ENCODE data around the gene PPFIA2.

PPFIA2 gene

DNA sequence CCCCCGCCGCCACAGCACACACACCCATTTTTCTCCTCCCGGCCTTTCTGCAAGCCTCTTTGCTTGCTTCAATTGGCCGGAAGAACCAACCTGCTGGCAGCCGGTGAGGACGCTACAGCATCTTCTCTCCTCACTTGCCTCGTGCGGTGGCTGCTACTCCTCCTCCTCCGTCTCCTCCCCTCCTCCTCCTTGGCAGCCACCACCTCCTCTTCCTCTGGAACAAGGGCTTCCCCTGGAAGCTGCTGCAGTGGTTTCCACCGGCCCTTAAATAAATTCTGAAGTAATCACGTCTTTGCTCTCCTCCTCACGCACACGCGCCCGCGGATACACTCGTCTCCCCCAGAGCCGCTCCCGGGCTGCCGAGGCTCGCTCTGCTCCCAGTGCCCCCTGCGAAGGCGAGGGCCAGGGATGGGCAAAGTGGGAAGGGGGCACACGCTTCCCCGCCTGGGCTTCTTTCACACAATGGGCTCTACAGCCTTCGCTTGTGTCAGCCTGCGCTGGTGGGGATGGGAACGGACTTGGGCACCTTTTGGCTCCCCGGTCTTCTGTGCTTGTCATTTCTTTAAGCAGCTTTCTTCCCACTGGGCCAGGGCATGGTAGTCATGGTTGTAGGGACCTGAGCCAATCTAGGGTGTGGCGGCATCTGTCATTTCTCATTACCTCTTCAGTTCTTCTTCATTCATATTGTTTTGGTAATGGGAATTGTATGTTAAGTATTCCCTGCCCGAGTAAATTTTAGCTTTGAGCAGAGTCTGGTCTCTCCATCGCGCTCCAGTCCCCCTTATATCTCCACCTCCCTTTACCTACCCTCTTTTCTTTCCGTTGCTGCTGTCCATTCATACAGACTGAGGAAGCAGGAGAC lies at the start of gene PPFIA2:
Gene PPFIA2 (minus strand): TSS at position 161 of the 862 bp plus-strand sequence.
- no peaks in the 10 kb centered on the region for H3K9me3 Mint-ChIP-seq
- H3K27me3 Mint-ChIP-seq, result peaks cover 27% of the 10 kb centered on the region
- intact Hi-C loops (cut with micrococcal nuclease), result no loop called here
- H3K4me1 Mint-ChIP-seq (ENCODE audit: low read depth), result peaks cover 6% of the 10 kb centered on the region
- H3K27ac Mint-ChIP-seq, result no peak within 1 kb of the TSS
- no peak within 1 kb of the TSS for H3K4me3 Mint-ChIP-seq
- H3K36me3 Mint-ChIP-seq (ENCODE audit: low read depth), result no peaks in the 10 kb centered on the region

DNA sequence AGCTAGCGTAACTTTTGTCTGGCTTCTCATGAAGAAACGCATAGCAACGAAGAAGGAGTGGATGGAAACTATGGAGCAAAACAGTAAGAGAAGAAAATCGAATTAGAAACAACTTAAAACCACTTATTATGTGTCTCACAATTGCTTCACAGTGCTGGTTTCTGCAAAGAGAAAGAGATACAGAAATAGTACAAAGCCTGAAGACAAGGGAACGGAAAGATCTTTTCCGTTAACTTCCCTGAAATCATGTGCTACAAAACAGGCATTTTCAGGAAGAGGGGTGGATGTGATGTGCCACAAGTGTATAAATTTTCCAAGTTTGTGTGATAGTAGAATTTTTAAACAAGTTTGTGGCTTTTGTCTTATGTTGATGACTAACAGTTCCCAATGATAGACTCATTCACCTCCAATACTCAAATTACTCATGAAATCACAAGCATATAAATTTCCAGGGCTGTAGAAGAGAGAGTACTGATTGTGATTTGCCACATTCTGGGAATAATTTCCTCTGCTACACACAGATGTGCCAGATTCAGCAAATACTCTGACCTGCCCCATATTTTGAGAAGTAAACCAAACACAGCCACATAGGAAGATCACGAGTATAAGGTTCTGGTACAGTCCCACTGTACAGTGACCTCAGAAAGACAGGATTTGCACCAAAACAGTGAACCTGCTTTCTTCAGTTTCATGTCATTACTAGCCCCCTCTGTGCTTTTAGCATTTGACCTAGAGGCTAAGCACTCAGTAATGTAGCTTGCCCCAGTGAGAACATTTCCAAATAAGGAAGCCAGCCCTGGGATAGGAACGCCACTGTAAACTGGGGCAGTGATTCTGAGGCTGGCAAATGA lies 41.4 kb upstream of the PPFIA2 start:
- H3K27ac Mint-ChIP-seq, result no peak overlapping the region

DNA sequence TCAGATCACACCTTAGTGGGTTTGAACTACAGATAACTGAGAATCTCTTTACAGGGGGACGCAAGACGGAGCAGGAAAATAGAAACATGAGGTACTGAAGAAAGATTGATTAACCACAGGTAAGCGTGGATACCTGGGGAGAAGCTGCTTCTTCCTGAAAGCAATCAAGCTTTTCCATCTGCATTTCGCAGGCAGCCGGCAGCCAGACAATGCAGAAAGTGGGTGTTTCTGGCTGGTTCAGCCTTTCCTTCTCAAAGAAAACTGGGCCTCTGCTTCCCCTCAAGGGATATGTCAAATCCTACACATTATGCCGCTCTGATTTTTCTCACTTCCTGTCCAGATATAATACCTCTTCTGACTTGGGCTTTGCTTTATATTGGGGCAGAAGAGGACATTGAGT lies 39.1 kb upstream of the PPFIA2 start:
- Mint-ChIP-seq H3K4me1 (ENCODE audit: low read depth) (no peaks in the 10 kb centered on the region), H3K27ac (no peak overlapping the region), H3K9me3 (no peaks in the 10 kb centered on the region), H3K4me3 (no peak overlapping the region), H3K27me3 (peaks cover 36% of the 10 kb centered on the region), H3K36me3 (ENCODE audit: low read depth) (no peaks in the 10 kb centered on the region)
- intact Hi-C loops (cut with micrococcal nuclease), result no loop called here

More for the DNA sequence above, 41.4 kb upstream of the PPFIA2 start:
- Mint-ChIP-seq H3K9me3 (no peaks in the 10 kb centered on the region), H3K36me3 (ENCODE audit: low read depth) (no peaks in the 10 kb centered on the region), H3K4me3 (no peak overlapping the region), H3K4me1 (ENCODE audit: low read depth) (no peaks in the 10 kb centered on the region), H3K27me3 (peaks cover 40% of the 10 kb centered on the region)
- intact Hi-C loops (cut with micrococcal nuclease), result loop anchor here (10.0 kb wide), 1 partner anchor 174 kb away; no protein-coding TSS in a partner anchor

DNA sequence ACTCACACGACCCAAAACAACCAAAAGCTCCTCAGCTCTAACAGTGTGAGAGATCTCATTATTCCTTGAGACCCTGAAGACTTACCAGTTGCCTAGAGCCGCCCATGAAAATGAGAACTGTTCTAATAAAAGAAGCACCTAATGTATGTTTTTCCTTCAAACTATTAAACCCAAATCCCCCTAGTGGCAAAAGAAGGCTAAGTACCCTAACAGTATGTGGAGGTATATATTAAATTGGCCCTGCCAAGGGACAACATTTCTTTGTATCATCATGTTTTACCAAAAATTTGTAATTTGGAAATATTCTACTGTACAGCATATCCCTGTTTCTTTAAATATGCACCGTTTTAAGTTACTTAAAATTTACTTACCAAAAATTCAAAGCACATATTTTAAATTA lies 38.0 kb upstream of the PPFIA2 start:
- Mint-ChIP-seq H3K36me3 (ENCODE audit: low read depth) (no peaks in the 10 kb centered on the region), H3K9me3 (no peaks in the 10 kb centered on the region), H3K27ac (no peak overlapping the region), H3K4me1 (ENCODE audit: low read depth) (no peaks in the 10 kb centered on the region), H3K4me3 (no peak overlapping the region), H3K27me3 (peaks cover 42% of the 10 kb centered on the region)
- intact Hi-C loops (cut with micrococcal nuclease), result no loop called here

DNA sequence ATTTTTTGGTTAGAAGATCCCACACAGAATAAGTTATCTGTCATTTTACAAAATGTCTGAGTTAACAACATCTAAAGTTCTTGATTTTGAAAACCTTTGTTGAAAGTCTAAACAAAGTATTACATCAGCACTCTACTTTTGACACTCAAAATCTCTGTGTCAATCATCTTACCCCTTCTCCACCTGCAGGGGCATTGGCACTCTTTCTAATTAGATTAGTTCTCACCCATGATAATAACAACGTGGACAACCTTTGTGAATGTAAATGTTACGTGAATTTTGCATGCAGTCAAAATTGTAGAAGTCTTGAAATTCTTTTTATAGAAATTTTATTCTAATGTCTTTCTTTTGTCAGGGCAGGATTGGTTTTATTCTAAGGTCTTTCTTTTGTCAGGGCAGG lies 33.5 kb upstream of the PPFIA2 start:
- H3K27ac Mint-ChIP-seq, result no peak overlapping the region
- H3K4me1 Mint-ChIP-seq (ENCODE audit: low read depth), result no peaks in the 10 kb centered on the region
- H3K27me3 Mint-ChIP-seq, result peaks cover 15% of the 10 kb centered on the region
- no peaks in the 10 kb centered on the region for H3K9me3 Mint-ChIP-seq
- H3K4me3 Mint-ChIP-seq, result no peak overlapping the region
- intact Hi-C loops (cut with micrococcal nuclease), result no loop called here
- no peaks in the 10 kb centered on the region for H3K36me3 Mint-ChIP-seq (ENCODE audit: low read depth)

DNA sequence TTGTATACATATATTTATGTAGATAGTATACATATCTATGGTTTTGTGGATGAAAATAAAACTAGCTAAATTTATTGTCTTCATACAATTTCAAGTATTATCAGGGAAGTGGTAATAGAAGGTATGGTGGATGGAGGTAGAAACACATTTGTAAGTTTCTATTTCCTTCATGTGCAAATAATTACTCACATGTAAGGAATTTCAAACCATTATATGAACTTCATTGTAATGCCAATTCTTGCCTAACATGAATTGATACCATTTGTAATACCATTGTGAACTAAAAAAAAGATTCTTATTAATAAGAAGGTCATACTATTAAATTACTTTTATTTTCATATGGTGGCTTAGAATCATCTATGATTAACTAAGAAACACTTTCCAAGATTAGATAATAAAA lies 20.1 kb upstream of the PPFIA2 start:
- peaks cover 2% of the 10 kb centered on the region for H3K27me3 Mint-ChIP-seq
- H3K9me3 Mint-ChIP-seq, result no peaks in the 10 kb centered on the region
- H3K4me1 Mint-ChIP-seq (ENCODE audit: low read depth), result no peaks in the 10 kb centered on the region
- H3K4me3 Mint-ChIP-seq, result no peak overlapping the region
- H3K36me3 Mint-ChIP-seq (ENCODE audit: low read depth), result no peaks in the 10 kb centered on the region
- intact Hi-C loops (cut with micrococcal nuclease), result no loop called here
- H3K27ac Mint-ChIP-seq, result no peak overlapping the region

DNA sequence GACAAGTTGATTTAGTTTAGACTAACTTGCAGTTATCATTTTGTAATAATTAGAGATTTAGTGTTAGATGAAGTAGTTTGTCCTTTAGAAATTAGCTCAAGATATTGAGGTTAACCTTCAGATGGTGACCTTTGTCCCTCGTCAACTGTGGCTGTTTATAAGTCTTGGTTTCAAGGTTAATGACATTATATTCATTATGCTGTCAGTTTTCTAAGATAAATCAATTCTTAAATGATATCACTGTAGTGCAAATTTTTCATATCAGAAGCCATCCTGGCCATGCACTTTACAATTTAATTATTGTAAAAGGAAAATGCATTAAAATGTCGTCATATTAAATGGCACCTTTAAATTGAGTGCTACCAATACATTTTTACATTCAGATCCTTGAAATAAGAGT lies 19.6 kb upstream of the PPFIA2 start:
- no peaks in the 10 kb centered on the region for H3K36me3 Mint-ChIP-seq (ENCODE audit: low read depth)
- no peak overlapping the region for H3K27ac Mint-ChIP-seq
- intact Hi-C loops (cut with micrococcal nuclease), result no loop called here
- H3K4me1 Mint-ChIP-seq (ENCODE audit: low read depth), result no peaks in the 10 kb centered on the region
- no peaks in the 10 kb centered on the region for H3K9me3 Mint-ChIP-seq
- H3K27me3 Mint-ChIP-seq, result peaks cover 2% of the 10 kb centered on the region
- H3K4me3 Mint-ChIP-seq, result no peak overlapping the region

DNA sequence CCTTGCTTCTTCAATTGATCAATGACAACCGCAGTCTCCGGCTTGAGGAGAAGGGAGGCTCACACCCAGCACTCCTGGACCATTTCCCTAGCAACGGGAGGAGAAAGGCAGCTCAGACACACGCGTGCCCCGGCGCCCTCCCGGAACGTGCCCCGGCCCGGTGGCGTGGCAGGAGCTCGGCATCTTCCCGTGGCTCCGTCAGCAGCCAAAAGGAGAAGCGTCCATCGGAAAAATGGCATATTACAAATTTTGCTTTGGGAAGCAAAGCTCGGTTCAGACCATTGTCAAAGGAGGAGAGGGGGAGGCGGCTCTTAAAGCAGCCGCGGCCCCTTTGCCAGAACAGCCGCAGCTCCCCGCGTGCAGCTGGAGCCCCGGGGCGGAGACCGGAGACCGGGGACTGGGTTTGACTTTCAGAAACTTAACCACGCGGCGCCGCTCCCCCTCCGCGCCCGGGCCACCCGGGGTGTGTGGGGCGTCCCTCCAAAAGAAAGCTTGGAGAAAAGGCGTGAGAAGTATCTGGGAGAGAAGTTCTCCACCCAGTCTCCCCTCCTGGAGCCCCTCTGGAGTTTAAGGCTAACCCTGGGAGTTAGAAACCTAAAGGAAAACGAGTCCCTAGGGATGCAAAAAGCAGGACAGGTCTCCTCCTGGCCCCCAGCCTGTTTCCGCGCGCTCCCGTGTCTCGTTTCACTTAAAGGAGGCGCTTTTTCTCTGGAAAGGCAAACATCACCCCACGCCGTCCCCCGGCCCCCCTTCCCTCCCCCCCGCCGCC lies 545 bp downstream of the PPFIA2 start:
- peaks cover 27% of the 10 kb centered on the region for H3K27me3 Mint-ChIP-seq
- no peaks in the 10 kb centered on the region for H3K36me3 Mint-ChIP-seq (ENCODE audit: low read depth)
- no peak overlapping the region for H3K4me3 Mint-ChIP-seq

DNA sequence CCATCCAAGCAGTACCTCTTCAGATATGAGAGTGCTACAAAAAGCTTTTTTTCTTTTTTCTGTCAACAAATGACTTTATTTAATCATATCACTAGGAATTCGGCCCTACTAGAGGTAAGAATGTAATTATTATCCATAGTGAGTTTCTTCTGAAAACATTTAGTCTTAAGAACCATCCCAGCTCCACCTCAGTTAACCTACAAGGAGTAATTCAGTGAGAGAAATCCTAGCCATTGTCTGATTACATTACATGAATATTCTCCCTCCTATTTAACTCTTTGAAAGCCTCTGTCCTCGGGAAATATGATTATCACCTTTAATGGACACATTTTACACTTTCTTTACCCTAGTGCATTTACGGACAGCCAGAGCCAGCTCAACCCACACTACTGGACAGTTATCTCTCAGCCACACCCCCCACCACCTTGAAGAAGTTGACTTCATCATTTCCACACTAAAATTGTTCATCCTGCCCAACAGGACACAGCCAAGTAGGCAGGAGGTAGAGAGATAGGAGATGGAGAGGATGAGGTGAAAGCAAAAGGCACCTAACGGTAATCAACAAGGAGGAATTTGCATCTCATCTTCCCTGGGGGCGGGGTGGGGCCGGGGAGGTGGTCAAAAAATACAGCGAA lies 1.3 kb downstream of the PPFIA2 start:
- H3K4me1 Mint-ChIP-seq (ENCODE audit: low read depth), result peaks cover 6% of the 10 kb centered on the region
- no peak overlapping the region for H3K4me3 Mint-ChIP-seq
- H3K36me3 Mint-ChIP-seq (ENCODE audit: low read depth), result no peaks in the 10 kb centered on the region
- intact Hi-C loops (cut with micrococcal nuclease), result no loop called here
- H3K27me3 Mint-ChIP-seq, result peaks cover 27% of the 10 kb centered on the region
- no peaks in the 10 kb centered on the region for H3K9me3 Mint-ChIP-seq
- no peak overlapping the region for H3K27ac Mint-ChIP-seq

More for the DNA sequence above, 545 bp downstream of the PPFIA2 start:
- Mint-ChIP-seq H3K9me3 (no peaks in the 10 kb centered on the region), H3K4me1 (ENCODE audit: low read depth) (peaks cover 6% of the 10 kb centered on the region), H3K27ac (no peak overlapping the region)
- intact Hi-C loops (cut with micrococcal nuclease), result no loop called here

DNA sequence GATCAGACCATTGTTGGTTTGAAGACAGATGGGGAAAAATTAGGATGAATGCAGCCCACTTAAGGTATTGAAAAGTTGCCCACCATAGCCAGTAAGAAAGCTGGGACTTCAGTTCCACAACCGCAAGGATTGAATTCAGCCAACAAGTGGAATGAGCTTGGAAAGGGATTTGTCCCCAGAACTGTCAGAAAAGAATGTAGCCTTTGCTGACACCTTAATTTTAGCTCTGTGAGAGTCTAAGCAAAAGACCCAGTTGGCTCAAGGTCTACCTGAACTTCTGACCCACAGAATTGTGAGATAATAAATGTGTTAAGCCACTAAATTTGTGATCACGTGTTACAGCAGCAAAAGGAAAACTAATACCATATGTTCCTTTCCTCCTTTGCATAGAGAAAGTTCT lies 29.4 kb downstream of the PPFIA2 start:
- Mint-ChIP-seq H3K27me3 (no peaks in the 10 kb centered on the region), H3K27ac (no peak overlapping the region), H3K9me3 (no peaks in the 10 kb centered on the region), H3K4me1 (ENCODE audit: low read depth) (no peaks in the 10 kb centered on the region), H3K4me3 (no peak overlapping the region), H3K36me3 (ENCODE audit: low read depth) (no peaks in the 10 kb centered on the region)
- intact Hi-C loops (cut with micrococcal nuclease), result no loop called here

DNA sequence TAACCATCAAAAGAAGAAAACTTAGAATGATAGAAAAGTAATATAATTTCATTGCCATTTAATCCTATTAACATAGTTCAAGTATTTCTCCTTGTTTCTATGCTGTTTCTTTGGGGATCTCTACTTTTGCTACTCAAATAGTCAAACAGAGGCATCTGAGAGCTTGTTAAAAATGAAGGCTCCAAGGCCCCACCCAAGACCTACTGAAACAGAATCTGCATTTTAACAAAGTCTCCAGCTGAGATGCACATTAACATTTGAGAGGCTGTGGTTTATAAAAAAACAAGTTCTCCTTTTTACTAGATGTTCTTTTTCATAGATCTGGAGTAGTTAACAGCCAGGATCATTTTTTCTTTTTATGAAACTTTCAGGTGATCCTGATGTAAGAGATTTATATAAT lies 31.8 kb downstream of the PPFIA2 start:
- H3K36me3 Mint-ChIP-seq (ENCODE audit: low read depth), result no peaks in the 10 kb centered on the region
- H3K27ac Mint-ChIP-seq, result no peak overlapping the region
- no peaks in the 10 kb centered on the region for H3K27me3 Mint-ChIP-seq
- H3K4me1 Mint-ChIP-seq (ENCODE audit: low read depth), result no peaks in the 10 kb centered on the region
- intact Hi-C loops (cut with micrococcal nuclease), result no loop called here
- no peaks in the 10 kb centered on the region for H3K9me3 Mint-ChIP-seq
- no peak overlapping the region for H3K4me3 Mint-ChIP-seq

DNA sequence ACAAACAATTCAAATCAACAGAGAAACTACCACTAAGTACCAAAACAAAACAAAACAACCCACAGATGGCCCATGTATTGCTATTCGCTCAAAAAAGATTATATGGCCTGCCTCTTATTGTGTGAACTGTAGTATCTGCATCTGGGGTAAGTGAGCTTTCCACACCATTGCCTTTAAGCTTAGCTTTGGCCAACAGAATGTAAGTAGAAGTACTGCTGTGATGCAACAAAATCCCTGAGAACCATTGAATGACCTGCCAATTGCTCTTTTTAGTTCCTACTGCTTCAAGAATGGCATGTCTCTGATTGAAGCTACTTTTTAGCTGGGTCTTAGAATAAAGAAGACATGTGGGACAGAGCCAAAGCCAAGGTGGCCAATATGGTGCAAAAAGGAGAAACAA lies 32.5 kb downstream of the PPFIA2 start:
- Mint-ChIP-seq H3K9me3 (no peaks in the 10 kb centered on the region), H3K27ac (no peak overlapping the region), H3K4me3 (no peak overlapping the region), H3K4me1 (ENCODE audit: low read depth) (no peaks in the 10 kb centered on the region), H3K36me3 (ENCODE audit: low read depth) (no peaks in the 10 kb centered on the region), H3K27me3 (no peaks in the 10 kb centered on the region)
- intact Hi-C loops (cut with micrococcal nuclease), result no loop called here

DNA sequence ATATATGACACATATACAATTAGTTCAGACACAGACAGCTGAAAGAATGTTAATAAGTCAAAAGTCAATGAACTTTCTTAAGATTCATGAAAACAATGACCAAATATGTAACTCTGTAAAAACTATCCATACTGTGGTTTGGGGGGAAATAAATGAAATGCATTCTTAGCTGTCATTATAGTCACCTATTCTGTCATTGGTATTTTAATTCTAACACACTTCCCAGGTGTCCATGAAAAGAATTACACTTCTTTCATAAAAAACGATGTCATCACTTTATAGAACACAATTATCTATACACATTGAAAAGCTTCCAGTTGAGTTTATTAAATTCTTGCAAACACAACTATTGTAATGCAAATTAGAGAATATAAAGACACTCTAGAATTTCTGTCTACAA lies 35.8 kb downstream of the PPFIA2 start:
- Mint-ChIP-seq H3K27me3 (no peaks in the 10 kb centered on the region), H3K36me3 (ENCODE audit: low read depth) (no peaks in the 10 kb centered on the region), H3K9me3 (no peaks in the 10 kb centered on the region), H3K4me1 (ENCODE audit: low read depth) (no peaks in the 10 kb centered on the region), H3K4me3 (no peak overlapping the region), H3K27ac (no peak overlapping the region)
- intact Hi-C loops (cut with micrococcal nuclease), result no loop called here
